ENCODE data around the gene FOXP1. TPM values are rescaled to one million over a fixed set of nuclear protein-coding genes. Genes with fewer than 3 reads are reported as not detected.

Gene FOXP1
- total RNA-seq, 1 experiment from 2014 or later = 75.3 TPM

GRCh38 chr3:71611099-71611498 lies 27.6 kb upstream of the FOXP1 start:
- Histone ChIP-seq H2BK5ac (ENCODE audit: insufficient read length, low read length) (no peak overlapping the region), H4K91ac (ENCODE audit: insufficient read length, low read depth, low read length) (no peak overlapping the region), H3K23me2 (ENCODE audit: insufficient read length, low read depth, low read length, poor library complexity, severe bottlenecking) (no peaks in the 10 kb centered on the region), H2AK5ac (ENCODE audit: insufficient read length, low read length) (no peak overlapping the region), H3K4ac (ENCODE audit: low read depth, low read length) (no peak overlapping the region), H2BK12ac (ENCODE audit: insufficient read length, low read depth, low read length) (no peak overlapping the region), H3K27ac (ENCODE audit: insufficient read length, low read depth, low read length) (no peak overlapping the region), H2BK120ac (ENCODE audit: low read depth, low read length, poor library complexity, severe bottlenecking) (no peak overlapping the region), H3K79me1 (ENCODE audit: insufficient read depth, low read depth, low read length, poor library complexity, severe bottlenecking) (no peaks in the 10 kb centered on the region), H3T11ph (ENCODE audit: low read length) (no peak overlapping the region), H4K20me1 (ENCODE audit: control insufficient read depth, insufficient read depth, insufficient read length) (no peaks in the 10 kb centered on the region), H3K27me3 (ENCODE audit: insufficient read depth, low read length) (no peaks in the 10 kb centered on the region), H4K5ac (ENCODE audit: insufficient read length, low read depth, low read length) (no peak overlapping the region), H4K8ac (replicated peaks; ENCODE audit: insufficient read length, low read depth, low read length) (no peak overlapping the region), H3K4me1 (ENCODE audit: insufficient read depth, low read length) (no peaks in the 10 kb centered on the region), H2AFZ (ENCODE audit: low read length) (no peak overlapping the region), H2BK20ac (ENCODE audit: low read depth, low read length, poor library complexity, severe bottlenecking) (no peak overlapping the region), H3K18ac (ENCODE audit: insufficient read length, low read depth, low read length) (no peak overlapping the region), H3K56ac (ENCODE audit: insufficient read length, low read depth, low read length) (no peak overlapping the region), H2BK15ac (ENCODE audit: low read depth, low read length) (no peak overlapping the region), H3K9ac (ENCODE audit: extremely low read depth, insufficient read length, low read length) (no peak overlapping the region), H3K23ac (ENCODE audit: insufficient read length, low read depth, low read length) (no peak overlapping the region), H3K9me3 (ENCODE audit: control insufficient read depth, low read depth, low read length) (no peaks in the 10 kb centered on the region), H3K14ac (ENCODE audit: insufficient read depth, low read length) (no peak overlapping the region), H3K79me2 (ENCODE audit: insufficient read depth, low read length) (no peaks in the 10 kb centered on the region), H3K4me2 (ENCODE audit: insufficient read depth, insufficient read length, low read length) (no peak overlapping the region)
- Mint-ChIP-seq H3K9me3 (peaks cover 3 to 7% of the 10 kb centered on the region in 2 experiments; a peak in 3 of 5 replicates), H3K36me3 (ENCODE audit: insufficient read depth in 1 of 3, low read depth in 3 of 3) (peaks cover 0 to 4% (median 3%) of the 10 kb centered on the region in 3 experiments; a peak in 2 of 7 replicates), H3K4me3 (no peak overlapping the region), H3K4me1 (no peaks in the 10 kb centered on the region), H3K27ac (no peak overlapping the region), H3K27me3 (ENCODE audit: low read depth) (no peaks in the 10 kb centered on the region)
- TF ChIP-seq CTCF (conservative IDR thresholded peaks at IDR 0.05) = no peak
- no peak for DNase-seq
- no CpG with 5 or more reads among the region's 3 CpGs for WGBS (ENCODE audit: extremely low coverage, insufficient read length, low lambda C conversion rate)

Data from H9 (cell line).